GM18909 (cell line): ENCODE results near the gene PCNX3.

ENCODE experiments used
- ATAC-seq: cut with Tn5 transposase; IDR thresholded peaks from one replicate; pipeline ENCODE4 v1.9.1; 2021; ENCODE audit warnings: mild to moderate bottlenecking; ENCODE audit not compliant: unreplicated experiment, poor library complexity

PCNX3 gene

DNA sequence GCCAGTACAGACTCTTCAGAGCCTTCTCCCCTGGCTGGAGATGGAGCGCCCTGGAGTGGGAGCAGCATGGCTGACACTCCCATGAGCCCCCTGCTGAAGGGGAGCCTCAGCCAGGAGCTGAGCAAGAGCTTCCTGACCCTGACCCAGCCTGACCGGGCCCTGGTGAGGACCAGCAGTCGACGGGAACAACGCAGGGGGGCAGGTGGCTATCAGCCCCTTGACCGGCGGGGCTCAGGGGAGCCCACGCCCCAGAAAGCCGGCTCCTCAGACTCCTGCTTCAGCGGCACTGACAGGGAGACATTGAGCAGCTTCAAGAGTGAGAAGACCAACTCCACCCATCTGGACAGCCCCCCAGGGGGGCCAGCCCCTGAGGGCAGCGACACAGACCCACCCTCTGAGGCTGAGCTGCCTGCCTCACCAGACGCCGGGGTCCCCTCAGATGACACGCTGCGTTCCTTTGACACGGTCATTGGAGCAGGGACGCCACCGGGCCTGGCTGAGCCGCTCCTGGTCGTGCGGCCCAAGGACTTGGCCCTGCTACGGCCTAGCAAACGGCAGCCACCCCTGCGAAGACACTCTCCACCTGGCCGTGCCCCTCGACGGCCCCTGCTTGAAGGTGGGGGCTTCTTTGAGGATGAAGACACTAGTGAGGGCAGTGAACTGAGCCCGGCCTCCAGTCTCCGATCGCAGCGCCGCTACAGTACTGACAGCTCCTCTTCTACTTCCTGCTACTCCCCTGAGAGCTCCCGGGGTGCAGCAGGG lies 2.6 kb downstream of the PCNX3 start:
- ATAC-seq: no peak

DNA sequence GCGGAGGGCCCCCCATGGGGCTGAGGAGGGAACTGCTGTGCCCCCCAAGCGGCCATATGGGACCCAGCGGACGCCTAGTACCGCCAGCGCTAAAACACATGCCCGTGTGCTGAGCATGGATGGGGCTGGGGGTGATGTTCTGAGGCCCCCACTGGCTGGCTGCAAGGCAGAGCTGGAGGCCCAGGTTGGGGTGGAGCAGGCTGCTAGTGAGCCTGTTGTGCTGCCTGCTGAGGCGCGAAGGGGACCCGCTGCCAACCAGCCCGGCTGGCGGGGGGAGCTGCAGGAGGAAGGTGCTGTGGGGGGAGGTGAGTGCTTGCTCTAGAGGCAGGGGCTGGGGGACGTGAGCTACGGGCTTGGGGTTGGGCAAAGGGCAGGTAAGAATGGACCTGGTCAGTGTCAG lies 3.2 kb downstream of the PCNX3 start:
- no peak for ATAC-seq

DNA sequence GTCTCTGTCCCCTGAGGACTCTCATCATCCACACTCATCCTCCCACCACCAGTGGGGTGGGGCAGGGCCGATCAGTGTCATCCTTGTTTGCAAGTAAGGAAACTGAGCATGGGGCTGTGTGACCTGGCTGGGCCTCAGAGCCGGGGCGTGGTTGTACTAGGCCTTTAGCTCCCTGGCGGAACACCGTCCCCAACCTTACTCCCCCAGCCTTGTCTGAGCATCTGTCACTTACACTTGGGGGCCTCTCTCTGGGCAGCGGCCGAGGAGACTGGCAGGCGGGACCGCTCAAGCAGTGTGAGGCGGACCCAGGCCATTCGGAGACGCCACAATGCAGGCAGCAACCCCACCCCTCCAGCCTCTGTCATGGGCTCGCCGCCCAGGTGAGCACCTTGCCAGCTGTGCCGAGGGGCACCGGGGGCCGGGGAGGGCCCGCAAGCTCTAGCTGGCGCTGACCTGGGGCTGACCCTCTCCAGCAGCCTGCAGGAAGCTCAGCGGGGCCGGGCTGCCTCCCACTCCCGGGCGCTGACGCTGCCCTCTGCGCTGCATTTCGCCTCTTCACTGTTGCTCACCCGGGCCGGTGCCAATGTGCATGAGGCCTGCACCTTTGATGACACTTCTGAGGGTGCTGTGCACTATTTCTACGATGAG lies 3.8 kb downstream of the PCNX3 start:
- ATAC-seq: no peak

DNA sequence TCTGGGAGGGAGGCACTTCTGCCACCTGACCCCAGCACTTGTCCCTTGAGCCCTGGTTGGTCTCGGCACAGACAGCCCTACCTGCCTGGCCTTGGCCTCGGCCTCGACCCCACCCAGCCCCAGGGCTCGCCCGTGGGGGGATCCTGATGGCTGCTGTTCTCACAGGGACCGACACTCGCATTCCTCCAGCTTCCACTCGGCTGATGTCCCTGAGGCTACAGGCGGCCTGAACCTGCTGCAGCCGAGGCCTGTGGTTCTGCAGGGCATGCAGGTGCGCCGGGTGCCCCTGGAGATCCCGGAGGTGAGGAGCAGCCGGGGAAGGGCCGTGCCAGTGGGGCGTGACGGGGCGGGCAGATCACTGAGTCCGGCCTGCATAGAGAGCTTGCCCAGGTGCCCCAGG lies 5.1 kb downstream of the PCNX3 start:
- ATAC-seq: no peak

DNA sequence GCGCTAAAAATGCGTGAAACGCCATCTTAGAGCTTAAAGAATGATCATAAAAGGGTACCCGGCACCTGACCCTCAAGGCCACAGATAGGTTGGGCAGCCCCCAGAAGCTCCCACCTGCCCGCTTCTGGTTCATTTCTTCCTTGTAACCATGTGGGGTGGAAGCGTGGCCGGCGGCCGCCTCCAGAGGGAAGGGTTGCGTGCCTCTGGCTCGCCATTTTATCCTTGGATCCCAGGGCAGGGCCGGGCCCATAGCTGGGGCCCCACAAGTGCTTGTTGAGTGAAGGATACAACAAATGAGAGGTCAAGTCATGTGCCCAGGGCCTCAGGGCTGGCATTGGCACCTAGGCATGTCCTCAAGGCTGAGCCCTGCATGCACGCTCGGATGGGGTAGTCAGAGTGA lies 5.9 kb downstream of the PCNX3 start:
- no peak for ATAC-seq

DNA sequence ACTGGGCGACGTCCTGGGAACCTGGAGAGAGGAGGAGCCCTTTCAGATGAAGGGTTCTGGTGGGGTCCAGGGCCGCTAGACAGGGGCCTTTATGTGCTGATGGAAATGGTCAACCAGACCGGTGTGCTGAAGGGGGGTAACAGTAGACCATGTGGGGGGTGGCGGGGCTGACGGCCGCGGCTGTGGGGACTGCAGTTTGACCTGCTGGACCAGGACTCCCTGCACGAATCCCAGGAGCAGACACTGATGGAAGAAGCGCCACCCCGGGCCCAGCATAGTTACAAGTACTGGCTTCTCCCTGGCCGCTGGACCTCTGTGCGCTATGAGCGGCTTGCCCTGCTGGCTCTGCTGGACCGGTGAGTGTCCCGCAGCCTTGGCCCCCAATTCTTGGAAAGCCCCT lies 6.4 kb downstream of the PCNX3 start:
- no peak for ATAC-seq

DNA sequence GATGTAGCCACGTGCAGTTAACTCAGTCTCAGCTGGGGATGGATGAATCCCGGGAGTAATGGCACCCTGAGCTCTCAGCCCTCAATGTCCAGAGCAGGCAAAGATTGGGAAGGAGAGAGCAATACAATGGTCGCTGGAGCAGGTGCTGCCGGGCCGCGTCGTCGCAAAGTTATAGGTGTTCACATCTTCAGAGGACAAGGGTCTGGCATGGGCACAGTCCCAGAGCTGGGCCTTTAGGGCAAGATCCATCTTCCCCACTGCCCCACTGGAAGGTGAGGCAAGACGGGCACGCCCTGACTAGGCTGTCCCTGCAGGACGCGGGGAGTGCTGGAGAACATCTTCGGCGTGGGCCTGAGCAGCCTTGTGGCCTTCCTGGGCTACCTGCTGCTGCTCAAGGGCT lies 7.6 kb downstream of the PCNX3 start:
- no peak for ATAC-seq

DNA sequence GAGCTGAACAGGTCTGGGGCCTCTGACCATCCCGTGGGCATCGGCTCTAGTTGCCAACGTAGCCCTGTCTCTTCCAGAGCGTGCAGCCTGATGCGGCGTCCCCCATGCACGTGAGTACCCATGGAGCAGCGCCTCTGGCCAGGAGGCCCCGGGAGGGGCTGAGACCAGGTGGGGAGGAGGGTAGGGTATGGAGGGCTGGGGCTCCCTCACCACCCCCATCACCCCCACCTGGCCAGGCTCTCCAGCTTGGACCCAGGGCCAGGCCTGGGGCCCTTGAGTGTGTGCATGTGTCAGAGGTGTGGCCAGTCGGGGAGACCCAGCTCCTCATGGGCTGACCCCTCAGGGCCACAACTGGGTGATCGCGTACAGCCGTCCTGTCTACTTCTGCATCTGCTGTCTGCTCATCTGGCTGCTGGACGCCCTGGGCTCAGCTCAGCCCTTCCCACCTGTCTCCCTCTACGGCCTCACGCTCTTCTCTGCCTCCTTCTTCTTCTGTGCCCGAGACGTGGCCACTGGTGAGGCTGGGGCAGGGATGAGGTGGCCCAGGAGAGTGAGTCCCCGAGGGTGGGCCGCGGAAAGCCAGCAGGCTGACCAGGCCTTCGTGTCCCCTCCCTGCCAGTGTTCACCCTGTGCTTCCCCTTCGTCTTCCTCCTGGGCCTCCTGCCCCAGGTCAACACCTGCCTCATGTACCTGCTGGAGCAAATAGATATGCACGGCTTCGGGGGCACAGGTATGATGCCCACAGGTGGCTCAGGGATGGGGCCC lies 8.5 kb downstream of the PCNX3 start:
- no peak for ATAC-seq

DNA sequence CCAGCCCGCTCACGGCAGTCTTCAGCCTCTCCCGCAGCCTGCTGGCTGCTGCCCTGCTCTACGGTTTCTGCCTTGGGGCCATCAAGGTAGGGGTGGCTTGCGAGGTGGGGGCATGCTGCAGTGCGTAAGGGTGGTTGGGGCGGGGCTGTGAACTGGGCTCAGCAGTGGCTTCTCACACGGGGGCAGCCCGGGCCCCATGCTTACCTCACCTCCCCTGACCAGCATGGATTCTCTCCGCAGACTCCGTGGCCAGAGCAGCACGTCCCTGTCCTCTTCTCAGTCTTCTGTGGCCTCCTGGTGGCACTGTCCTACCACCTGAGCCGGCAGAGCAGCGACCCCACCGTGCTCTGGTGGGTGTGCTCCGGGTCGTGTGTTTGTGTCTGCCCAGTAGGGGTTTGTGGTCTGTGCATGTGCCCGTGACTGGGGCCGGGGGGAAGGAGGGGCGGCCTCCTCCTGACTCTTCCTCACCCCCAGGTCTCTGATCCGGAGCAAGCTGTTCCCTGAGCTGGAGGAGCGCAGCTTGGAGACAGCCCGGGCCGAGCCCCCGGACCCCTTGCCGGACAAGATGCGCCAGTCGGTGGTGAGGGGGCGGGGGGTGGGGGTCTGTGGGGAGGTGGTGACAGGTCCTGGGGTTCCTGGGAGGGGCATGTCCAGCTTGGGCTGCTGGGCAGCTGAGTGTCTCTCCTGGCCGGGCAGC lies 9.5 kb downstream of the PCNX3 start:
- no peak for ATAC-seq

DNA sequence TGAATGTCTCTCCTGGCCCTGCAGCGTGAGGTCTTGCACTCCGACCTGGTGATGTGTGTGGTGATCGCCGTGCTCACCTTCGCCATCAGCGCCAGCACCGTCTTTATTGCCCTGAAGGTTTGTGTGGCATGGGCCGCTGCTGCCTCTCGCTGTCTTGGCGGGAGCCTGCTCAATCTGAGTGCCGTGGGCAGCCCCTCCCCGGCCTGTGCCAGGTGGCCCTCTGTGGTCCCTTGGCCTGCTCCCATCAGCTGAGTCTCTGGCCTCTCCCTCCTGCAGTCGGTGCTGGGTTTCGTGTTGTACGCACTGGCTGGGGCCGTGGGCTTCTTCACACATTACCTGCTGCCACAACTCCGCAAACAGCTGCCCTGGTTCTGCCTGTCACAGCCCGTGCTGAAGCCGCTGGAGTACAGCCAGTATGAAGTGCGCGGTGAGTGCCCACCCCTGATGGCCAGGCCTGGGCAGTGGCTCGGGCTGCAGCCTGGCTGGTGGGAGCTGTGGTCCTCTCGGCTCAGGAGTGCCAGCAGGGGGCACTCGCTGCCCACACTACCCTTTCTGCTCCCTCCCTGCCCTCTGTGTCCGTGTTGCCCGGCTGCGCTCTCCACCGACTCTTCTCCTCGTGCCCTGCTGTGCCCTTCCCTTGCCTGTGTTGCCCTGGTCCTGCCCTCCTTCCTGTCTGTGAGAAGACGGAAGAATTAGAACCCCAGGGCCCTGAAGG lies 10.2 kb downstream of the PCNX3 start:
- ATAC-seq: no peak

DNA sequence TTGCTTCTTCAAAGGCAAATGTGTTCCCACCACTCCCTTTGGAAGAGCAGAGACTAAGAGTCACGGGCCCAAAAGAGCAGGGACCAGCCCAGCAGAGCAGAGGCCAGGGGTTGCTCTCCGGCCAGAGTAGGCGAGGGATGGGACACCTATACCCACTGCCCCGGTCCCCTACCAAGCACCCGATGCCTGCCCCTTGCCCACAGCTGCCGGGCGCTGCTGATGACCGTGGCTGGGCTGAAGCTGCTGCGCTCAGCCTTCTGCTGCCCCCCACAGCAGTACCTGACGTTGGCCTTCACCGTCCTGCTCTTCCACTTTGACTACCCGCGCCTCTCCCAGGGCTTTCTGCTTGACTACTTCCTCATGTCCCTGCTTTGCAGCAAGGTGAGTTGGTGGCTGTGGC lies 11.6 kb downstream of the PCNX3 start:
- no peak for ATAC-seq

DNA sequence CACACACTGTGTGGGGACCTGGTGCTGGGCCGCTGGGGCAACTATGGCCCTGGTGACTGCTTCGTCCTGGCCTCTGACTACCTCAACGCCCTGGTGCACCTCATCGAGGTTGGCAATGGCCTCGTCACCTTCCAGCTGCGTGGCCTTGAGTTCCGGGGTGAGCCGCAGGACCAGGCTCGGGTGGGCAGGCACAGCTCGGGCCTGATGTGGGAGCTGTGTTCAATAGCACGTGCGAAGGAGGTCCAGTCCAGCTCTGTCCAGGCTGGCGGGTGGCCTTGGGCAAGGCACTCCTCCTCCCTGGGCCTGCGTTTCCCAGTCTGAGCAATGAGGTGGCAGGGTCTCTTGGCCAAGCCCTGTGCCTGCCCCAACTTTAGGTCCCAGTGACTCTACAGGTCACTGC lies 14.0 kb downstream of the PCNX3 start:
- no peak for ATAC-seq

DNA sequence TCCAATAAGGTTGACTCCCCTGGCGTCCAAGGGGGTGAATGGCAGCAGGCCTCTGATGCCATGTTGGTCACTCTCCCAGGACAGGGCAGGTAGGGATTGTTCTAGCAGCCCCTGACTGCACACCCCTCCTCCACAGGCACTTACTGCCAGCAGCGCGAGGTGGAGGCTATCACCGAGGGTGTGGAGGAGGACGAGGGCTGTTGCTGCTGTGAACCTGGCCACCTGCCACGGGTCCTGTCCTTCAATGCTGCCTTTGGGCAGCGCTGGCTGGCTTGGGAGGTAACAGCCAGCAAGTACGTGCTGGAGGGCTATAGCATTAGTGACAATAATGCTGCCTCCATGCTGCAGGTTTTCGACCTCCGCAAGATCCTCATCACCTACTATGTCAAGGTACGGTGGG lies 14.6 kb downstream of the PCNX3 start:
- no peak for ATAC-seq

DNA sequence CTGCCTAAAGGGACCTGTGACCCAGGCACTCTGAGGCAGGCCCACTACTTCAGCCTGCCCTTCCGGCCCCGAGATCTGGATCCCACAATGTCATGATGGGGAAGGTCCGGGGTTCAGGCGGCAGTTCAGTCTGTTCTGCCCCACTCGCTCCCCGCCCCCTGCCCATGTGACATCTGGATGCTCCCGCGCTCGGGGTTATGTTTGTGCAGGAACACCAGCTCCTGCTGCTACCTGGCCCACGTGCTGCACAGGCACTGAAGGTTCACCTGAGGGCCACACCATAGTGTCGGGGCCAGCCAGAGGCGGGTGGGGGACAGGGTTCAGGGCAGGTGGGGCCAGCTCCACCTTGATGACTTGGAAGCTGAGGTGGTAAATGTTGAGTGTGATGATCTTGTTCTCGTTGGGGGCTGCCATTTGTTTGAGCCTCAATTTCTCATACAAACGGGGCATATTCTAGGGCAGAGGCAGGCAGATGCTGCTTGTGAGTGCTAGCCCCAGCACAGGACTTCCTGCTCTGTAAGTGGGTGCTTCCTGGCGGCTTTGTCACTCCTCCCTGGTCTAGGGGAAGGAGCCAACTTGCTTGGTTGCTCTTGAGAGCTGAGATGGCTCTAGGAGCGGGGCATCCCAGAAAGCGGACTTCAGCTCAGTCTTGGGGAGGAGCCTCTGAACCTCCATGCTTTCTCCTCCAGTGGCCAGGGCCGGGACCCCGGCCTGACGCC lies 18.0 kb downstream of the PCNX3 start:
- ATAC-seq: no peak

DNA sequence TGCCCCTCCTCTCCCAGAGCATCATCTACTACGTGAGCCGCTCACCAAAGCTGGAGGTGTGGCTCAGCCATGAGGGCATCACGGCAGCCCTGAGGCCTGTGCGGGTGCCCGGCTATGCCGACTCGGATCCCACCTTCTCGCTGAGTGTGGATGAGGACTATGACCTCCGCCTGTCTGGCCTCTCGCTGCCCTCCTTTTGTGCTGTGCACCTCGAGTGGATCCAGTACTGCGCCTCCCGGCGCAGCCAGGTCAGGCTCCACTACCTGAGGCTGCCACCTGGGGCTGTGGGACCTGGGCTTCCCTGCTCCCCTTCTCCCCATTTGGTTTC lies 18.5 kb downstream of the PCNX3 start:
- no peak for ATAC-seq

DNA sequence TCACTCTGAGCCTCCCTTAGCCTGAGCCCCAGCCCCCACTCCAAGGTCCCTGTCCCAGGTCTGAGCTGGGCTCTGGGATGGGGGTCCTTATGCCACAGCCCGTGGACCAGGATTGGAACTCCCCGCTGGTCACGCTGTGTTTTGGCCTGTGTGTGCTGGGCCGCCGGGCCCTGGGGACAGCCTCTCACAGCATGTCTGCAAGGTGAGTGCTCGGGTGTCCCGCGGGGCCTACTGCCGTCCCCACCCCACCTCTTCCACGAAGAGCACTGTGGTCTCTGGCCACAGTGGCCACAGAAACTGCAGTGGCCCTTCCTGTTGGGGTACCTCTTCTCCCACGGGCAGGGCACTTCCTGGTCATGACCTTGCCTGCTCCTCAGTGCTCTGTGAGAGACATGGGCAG lies 18.9 kb downstream of the PCNX3 start:
- ATAC-seq: no peak

DNA sequence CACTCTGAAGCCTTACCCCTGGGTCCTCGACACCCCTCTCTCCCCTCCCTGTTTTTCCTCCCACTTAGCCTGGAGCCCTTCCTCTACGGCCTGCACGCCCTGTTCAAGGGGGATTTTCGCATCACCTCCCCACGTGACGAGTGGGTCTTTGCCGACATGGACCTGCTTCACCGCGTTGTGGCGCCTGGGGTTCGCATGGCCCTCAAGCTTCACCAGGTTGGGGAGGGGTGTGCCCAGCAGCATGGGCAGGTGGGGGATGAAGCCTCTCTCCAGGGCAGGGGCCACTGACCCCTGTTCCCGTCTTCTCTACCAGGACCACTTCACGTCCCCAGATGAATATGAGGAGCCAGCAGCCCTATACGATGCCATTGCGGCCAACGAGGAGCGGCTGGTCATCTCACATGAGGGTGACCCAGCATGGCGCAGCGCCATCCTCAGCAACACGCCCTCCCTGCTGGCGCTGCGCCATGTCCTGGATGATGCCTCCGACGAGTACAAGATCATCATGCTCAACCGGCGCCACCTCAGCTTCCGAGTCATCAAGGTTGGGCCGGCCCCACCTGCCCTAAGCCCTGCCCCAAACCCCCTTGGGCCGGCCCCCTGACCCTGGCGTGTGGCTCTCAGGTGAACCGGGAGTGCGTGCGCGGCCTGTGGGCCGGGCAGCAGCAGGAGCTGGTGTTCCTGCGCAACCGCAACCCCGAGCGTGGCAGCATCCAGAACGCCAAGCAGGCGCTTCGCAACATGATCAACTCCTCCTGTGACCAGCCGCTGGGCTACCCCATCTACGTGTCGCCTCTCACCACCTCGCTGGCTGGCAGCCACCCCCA lies 19.5 kb downstream of the PCNX3 start:
- ATAC-seq: no peak

DNA sequence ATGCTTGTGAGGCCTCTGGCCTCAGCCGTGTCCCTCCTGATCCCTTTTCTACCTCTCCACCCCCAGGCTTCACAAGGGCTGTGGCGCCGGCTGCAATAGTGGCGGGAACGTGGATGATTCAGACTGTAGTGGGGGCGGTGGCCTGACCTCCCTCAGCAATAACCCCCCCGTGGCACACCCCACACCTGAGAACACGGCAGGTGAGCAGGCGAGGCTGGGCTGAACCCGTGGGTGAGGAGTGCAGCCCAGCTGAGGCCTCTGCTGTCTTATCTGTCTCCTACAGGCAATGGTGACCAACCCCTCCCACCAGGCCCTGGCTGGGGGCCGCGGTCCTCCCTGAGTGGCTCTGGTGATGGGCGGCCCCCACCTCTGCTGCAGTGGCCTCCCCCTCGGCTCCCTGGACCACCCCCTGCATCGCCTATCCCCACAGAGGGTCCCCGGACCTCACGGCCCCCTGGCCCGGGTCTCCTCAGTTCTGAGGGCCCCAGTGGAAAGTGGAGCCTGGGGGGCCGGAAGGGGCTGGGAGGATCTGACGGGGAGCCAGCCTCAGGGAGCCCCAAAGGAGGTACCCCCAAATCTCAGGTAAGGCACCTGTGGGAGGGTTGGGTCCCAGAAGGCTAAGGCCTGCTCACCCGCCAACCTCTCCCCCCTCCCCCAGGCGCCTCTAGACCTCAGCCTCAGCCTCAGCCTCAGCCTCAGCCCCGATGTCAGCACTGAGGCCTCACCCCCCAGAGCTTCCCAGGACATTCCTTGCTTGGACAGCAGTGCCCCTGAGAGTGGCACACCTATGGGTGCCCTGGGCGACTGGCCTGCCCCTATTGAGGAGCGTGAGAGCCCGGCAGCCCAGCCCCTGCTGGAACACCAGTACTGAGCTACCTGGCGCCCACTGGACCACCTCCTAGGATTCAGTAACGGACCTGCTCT lies 20.8 kb downstream of the PCNX3 start:
- no peak for ATAC-seq
